HepG2 (cell line): ENCODE data around the gene PPP1R1B. TPM values are rescaled to one million over a fixed set of nuclear protein-coding genes. Genes with fewer than 3 reads are reported as not detected.

Experiments
- ATRX ChIP-seq: sonication (generic); formaldehyde crosslinking; IDR thresholded peaks from 2 replicates; pipeline ENCODE4 v1.4.0; 2020; ENCODE audit warnings: missing genetic modification reagents, borderline replicate concordance
- CBFB ChIP-seq: sonication (generic); formaldehyde crosslinking; IDR thresholded peaks from 2 replicates; pipeline ENCODE4 v1.4.0; 2020; ENCODE audit warnings: missing genetic modification reagents
- CBX5 ChIP-seq: sonication (generic); formaldehyde crosslinking; IDR thresholded peaks from 2 replicates; pipeline ENCODE4 v1.4.0; 2020; ENCODE audit warnings: missing genetic modification reagents, borderline replicate concordance
- CEBPB ChIP-seq: IDR thresholded peaks from 2 replicates; pipeline ENCODE4 v1.6.1; 2011; ENCODE audit warnings: low read depth, low read length, improper control_type of control experiment, borderline replicate concordance
- DBP ChIP-seq: sonication (generic); formaldehyde crosslinking; IDR thresholded peaks from 2 replicates; pipeline ENCODE4 v1.4.0; 2020; ENCODE audit warnings: missing genetic modification reagents; ENCODE audit errors: not compliant biosample characterization
- GATAD2A ChIP-seq: IDR thresholded peaks from 2 replicates; pipeline ENCODE4 v1.6.1; 2016
- IKZF1 ChIP-seq: fragments of 450-650 bp; IDR thresholded peaks from 2 replicates; pipeline ENCODE4 v1.7.1; 2016
- IKZF5 ChIP-seq: IDR thresholded peaks from 2 replicates; pipeline ENCODE4 v1.6.1; 2018; ENCODE audit warnings: missing genetic modification reagents, mild to moderate bottlenecking, missing compliant biosample characterization
- MYC ChIP-seq: sonication (generic); formaldehyde crosslinking; IDR thresholded peaks from 2 replicates; pipeline ENCODE4 v1.9.0; 2021; ENCODE audit warnings: missing genetic modification reagents, borderline replicate concordance
- PATZ1 ChIP-seq: sonication (generic); formaldehyde crosslinking; IDR thresholded peaks from 2 replicates; pipeline ENCODE4 v1.4.0; 2020; ENCODE audit warnings: missing genetic modification reagents
- SMAD9 ChIP-seq: sonication (generic); formaldehyde crosslinking; IDR thresholded peaks from 2 replicates; pipeline ENCODE4 v1.5.1; 2020; ENCODE audit warnings: mild to moderate bottlenecking, missing genetic modification reagents
- SOX5 ChIP-seq: IDR thresholded peaks from 2 replicates; pipeline ENCODE4 v1.6.1; 2016; ENCODE audit warnings: borderline replicate concordance
- SSRP1 ChIP-seq: IDR thresholded peaks from 2 replicates; pipeline ENCODE4 v1.6.1; 2016; ENCODE audit warnings: control low read depth
- TEAD3 ChIP-seq: optimal IDR thresholded peaks from 2 replicates; pipeline ENCODE3; 2016; ENCODE audit warnings: borderline replicate concordance
- U2AF1 ChIP-seq: fragments of 200-400 bp; formaldehyde crosslinking; optimal IDR thresholded peaks from 2 replicates; pipeline ENCODE3; 2017; ENCODE audit warnings: mild to moderate bottlenecking, low read depth, low read length
- YY1 ChIP-seq: IDR thresholded peaks from 2 replicates; pipeline ENCODE4 v1.6.1; 2011; ENCODE audit warnings: low read length, low read depth, moderate library complexity, mild to moderate bottlenecking; ENCODE audit not compliant: insufficient read depth, insufficient replicate concordance
- ZBTB25 ChIP-seq: IDR thresholded peaks from 2 replicates; pipeline ENCODE4 v1.6.1; 2018; ENCODE audit warnings: missing genetic modification reagents
- ZGPAT ChIP-seq: IDR thresholded peaks from 2 replicates; pipeline ENCODE4 v1.6.1; 2016; ENCODE audit warnings: mild to moderate bottlenecking
- ZNF101 ChIP-seq: sonication (generic); formaldehyde crosslinking; IDR thresholded peaks from 2 replicates; pipeline ENCODE4 v1.4.0; 2020; ENCODE audit warnings: mild to moderate bottlenecking, low read depth, missing genetic modification reagents, borderline replicate concordance
- ZNF326 ChIP-seq: sonication (generic); formaldehyde crosslinking; IDR thresholded peaks from 2 replicates; pipeline ENCODE4 v1.4.0; 2020; ENCODE audit warnings: missing genetic modification reagents, borderline replicate concordance
- ZNF350 ChIP-seq: sonication (generic); formaldehyde crosslinking; IDR thresholded peaks from 2 replicates; pipeline ENCODE4 v1.4.0; 2020; ENCODE audit warnings: mild to moderate bottlenecking, low read depth, missing genetic modification reagents, borderline replicate concordance
- ZNF431 ChIP-seq: sonication (generic); formaldehyde crosslinking; IDR thresholded peaks from 2 replicates; pipeline ENCODE4 v1.9.0; 2022; ENCODE audit warnings: missing genetic modification reagents, low read depth, mild to moderate bottlenecking, borderline replicate concordance
- ZNF629 ChIP-seq: sonication (generic); formaldehyde crosslinking; conservative IDR thresholded peaks from 2 replicates; pipeline ENCODE4 v1.5.0; 2020; ENCODE audit warnings: missing genetic modification reagents
- ZNF768 ChIP-seq: sonication (generic); formaldehyde crosslinking; IDR thresholded peaks from 2 replicates; pipeline ENCODE4 v1.4.0; 2020; ENCODE audit warnings: missing genetic modification reagents
- polyA plus RNA-seq, 8 experiments: library from polyadenylated mRNA; depleted of rRNA in 3 of 8; stranded (reverse) in 7 of 8; unstranded in 1 of 8; fragments of >200 nt; fragmentation: Illumina TruSeq in 4 of 8; extraction: Trizol in 4 of 8; gene quantifications; 2 replicates each; pipeline versions ENCODE4 v1.2.1 to v1.2.3, GENCODE V29; 2011 to 2016; ENCODE audit warnings: low read depth in 4 of 8, missing spikeins in 1 of 8, mixed read lengths in 1 of 8; ENCODE audit not compliant: insufficient read depth in 1 of 8
- total RNA-seq, 5 experiments: library from RNA; depleted of rRNA; stranded (reverse); fragments of >200 nt; fragmentation: Illumina TruSeq; extraction: Trizol; gene quantifications; 2 replicates each; pipeline ENCODE4 v1.2.3, GENCODE V29; 2016; ENCODE audit warnings: low read depth in 1 of 5

The PPP1R1B gene
- total and polyA plus RNA-seq, 2 of the 13 experiments (the other 11 are each of a cell fraction or from before 2014, with no cell fraction given) = 0.08 TPM; not detected in 1

GRCh38 chr17:39653662-39654331 is 27.0 kb downstream of the PPP1R1B start (continued):
- TF ChIP-seq GATAD2A (CRISPR knock-in tag) (peak; percentile 63), ZNF431 (CRISPR knock-in tag) (no peak), SOX5 (CRISPR knock-in tag) (peak; percentile 57; the same call in 1 of the 2 replicates), CBX5 (no peak; the same call in 1 of the 2 replicates), SSRP1 (CRISPR knock-in tag) (no peak), CEBPB (0 out of 2 replicates have a peak, but pooled peaks have one; percentile 2), YY1 (peak; percentile 39), ZBTB25 (0 out of 2 replicates have a peak, but pooled peaks have one; percentile 40), U2AF1 (peak; percentile 59), ZGPAT (CRISPR knock-in tag) (0 out of 2 replicates have a peak, but pooled peaks have one; percentile 23), ZNF326 (CRISPR knock-in tag) (no peak), ZNF629 (CRISPR knock-in tag) (peak; percentile 97), ZNF101 (CRISPR knock-in tag) (no peak), ZNF768 (CRISPR knock-in tag) (peak; percentile 47; the same call in 1 of the 2 replicates), CBFB (CRISPR knock-in tag) (0 out of 2 replicates have a peak, but pooled peaks have one; percentile 46), ZNF350 (CRISPR knock-in tag) (peak; percentile 70), SMAD9 (no peak), DBP (CRISPR knock-in tag) (no peak), MYC (CRISPR knock-in tag) (0 out of 2 replicates have a peak, but pooled peaks have one; percentile 17), IKZF1 (no peak), ATRX (no peak), TEAD3 (CRISPR knock-in tag) (peak; percentile 72), PATZ1 (CRISPR knock-in tag) (peak; percentile 70), IKZF5 (CRISPR knock-in tag) (peak; percentile 75)
